HepG2 (cell line): ENCODE results near the gene SEMA3F. TPM values are rescaled to one million over a fixed set of nuclear protein-coding genes. Genes with fewer than 3 reads are reported as not detected.

ENCODE experiments used
- CTCF ChIP-seq: sonication (generic); formaldehyde crosslinking; IDR thresholded peaks from 2 replicates; pipeline ENCODE4 v1.5.0; 2020; ENCODE audit warnings: mild to moderate bottlenecking, missing genetic modification reagents, moderate library complexity
- EEA1 ChIP-seq: sonication (generic); formaldehyde crosslinking; IDR thresholded peaks from 2 replicates; pipeline ENCODE4 v1.5.1; 2020; ENCODE audit warnings: mild to moderate bottlenecking, missing genetic modification reagents, borderline replicate concordance
- EED ChIP-seq: sonication (generic); formaldehyde crosslinking; IDR thresholded peaks from 2 replicates; pipeline ENCODE4 v1.5.0; 2020; ENCODE audit warnings: mild to moderate bottlenecking, missing genetic modification reagents
- ESRRA ChIP-seq: sonication (generic); formaldehyde crosslinking; IDR thresholded peaks from 2 replicates; pipeline ENCODE4 v1.5.1; 2020; ENCODE audit warnings: mild to moderate bottlenecking, low read depth, missing genetic modification reagents
- HMGA1 ChIP-seq: sonication (generic); formaldehyde crosslinking; conservative IDR thresholded peaks from 2 replicates; pipeline ENCODE4 v1.4.0; 2020; ENCODE audit warnings: missing genetic modification reagents
- MIER3 ChIP-seq: IDR thresholded peaks from 2 replicates; pipeline ENCODE4 v1.6.1; 2016; ENCODE audit warnings: missing compliant biosample characterization, borderline replicate concordance
- NCOA5 ChIP-seq: sonication (generic); formaldehyde crosslinking; IDR thresholded peaks from 2 replicates; pipeline ENCODE4 v1.4.0; 2020; ENCODE audit warnings: missing genetic modification reagents
- PATZ1 ChIP-seq: sonication (generic); formaldehyde crosslinking; IDR thresholded peaks from 2 replicates; pipeline ENCODE4 v1.4.0; 2020; ENCODE audit warnings: missing genetic modification reagents
- PHF20 ChIP-seq: sonication (generic); formaldehyde crosslinking; IDR thresholded peaks from 2 replicates; pipeline ENCODE4 v1.5.0; 2020; ENCODE audit warnings: mild to moderate bottlenecking, missing genetic modification reagents
- PLRG1 ChIP-seq: fragments of 450-650 bp; conservative IDR thresholded peaks from 2 replicates; pipeline ENCODE4 v1.6.1; 2016
- SCMH1 ChIP-seq: sonication (generic); formaldehyde crosslinking; IDR thresholded peaks from 2 replicates; pipeline ENCODE4 v1.9.0; 2021; ENCODE audit warnings: missing genetic modification reagents, mild to moderate bottlenecking, borderline replicate concordance
- SETDB1 ChIP-seq: sonication (generic); formaldehyde crosslinking; IDR thresholded peaks from 2 replicates; pipeline ENCODE4 v1.5.1; 2020; ENCODE audit warnings: missing genetic modification reagents, mild to moderate bottlenecking, borderline replicate concordance
- SPEN ChIP-seq: sonication (generic); formaldehyde crosslinking; IDR thresholded peaks from 2 replicates; pipeline ENCODE4 v1.5.1; 2020; ENCODE audit warnings: low read depth, mild to moderate bottlenecking, missing genetic modification reagents
- ZFP91 ChIP-seq: sonication (generic); formaldehyde crosslinking; IDR thresholded peaks from 2 replicates; pipeline ENCODE4 v1.9.0; 2022; ENCODE audit warnings: missing genetic modification reagents, mild to moderate bottlenecking, borderline replicate concordance
- ZFX ChIP-seq: sonication (generic); formaldehyde crosslinking; IDR thresholded peaks from 2 replicates; pipeline ENCODE4 v1.4.0; 2020; ENCODE audit warnings: mild to moderate bottlenecking, low read depth, missing genetic modification reagents, moderate library complexity
- ZFY ChIP-seq: sonication (generic); formaldehyde crosslinking; IDR thresholded peaks from 2 replicates; pipeline ENCODE4 v1.4.0; 2020; ENCODE audit warnings: missing genetic modification reagents
- ZIK1 ChIP-seq: sonication (generic); formaldehyde crosslinking; IDR thresholded peaks from 2 replicates; pipeline ENCODE4 v1.5.0; 2020; ENCODE audit warnings: mild to moderate bottlenecking, low read depth, missing genetic modification reagents, borderline replicate concordance
- ZMYM2 ChIP-seq: sonication (generic); formaldehyde crosslinking; IDR thresholded peaks from 2 replicates; pipeline ENCODE4 v1.8.0; 2022; ENCODE audit warnings: mild to moderate bottlenecking, missing genetic modification reagents
- ZNF264 ChIP-seq: sonication (generic); formaldehyde crosslinking; IDR thresholded peaks from 2 replicates; pipeline ENCODE4 v1.4.0; 2020; ENCODE audit warnings: missing genetic modification reagents
- ZNF33A ChIP-seq: sonication (generic); formaldehyde crosslinking; IDR thresholded peaks from 2 replicates; pipeline ENCODE4 v1.5.1; 2020; ENCODE audit warnings: missing genetic modification reagents, mild to moderate bottlenecking, moderate library complexity, borderline replicate concordance
- ZNF569 ChIP-seq: sonication (generic); formaldehyde crosslinking; IDR thresholded peaks from 2 replicates; pipeline ENCODE4 v1.5.0; 2020; ENCODE audit warnings: mild to moderate bottlenecking, missing genetic modification reagents, moderate library complexity, borderline replicate concordance
- ZNF687 ChIP-seq: sonication (generic); formaldehyde crosslinking; IDR thresholded peaks from 2 replicates; pipeline ENCODE4 v1.5.1; 2020; ENCODE audit warnings: mild to moderate bottlenecking, missing genetic modification reagents, moderate library complexity
- polyA plus RNA-seq, 8 experiments: library from polyadenylated mRNA; depleted of rRNA in 3 of 8; stranded (reverse) in 7 of 8; unstranded in 1 of 8; fragments of >200 nt; fragmentation: Illumina TruSeq in 4 of 8; extraction: Trizol in 4 of 8; gene quantifications; 2 replicates each; pipeline versions ENCODE4 v1.2.1 to v1.2.3, GENCODE V29; 2011 to 2016; ENCODE audit warnings: low read depth in 4 of 8, missing spikeins in 1 of 8, mixed read lengths in 1 of 8; ENCODE audit not compliant: insufficient read depth in 1 of 8
- total RNA-seq, 5 experiments: library from RNA; depleted of rRNA; stranded (reverse); fragments of >200 nt; fragmentation: Illumina TruSeq; extraction: Trizol; gene quantifications; 2 replicates each; pipeline ENCODE4 v1.2.3, GENCODE V29; 2016; ENCODE audit warnings: low read depth in 1 of 5

Gene SEMA3F
- total and polyA plus RNA-seq, 2 of the 13 experiments (the other 11 are each of a cell fraction or from before 2014, with no cell fraction given) = 7.6 to 17.2 TPM

- TF ChIP-seq ZNF687 (CRISPR knock-in tag) = peak; percentile 69
- TF ChIP-seq ZNF569 = no peak
- TF ChIP-seq NCOA5 (CRISPR knock-in tag) = no peak
- no peak for TF ChIP-seq SCMH1 (CRISPR knock-in tag)
- TF ChIP-seq SETDB1 = no peak
- TF ChIP-seq EED (CRISPR knock-in tag) = no peak
- 0 out of 2 replicates have a peak, but pooled peaks have one; percentile 29 for TF ChIP-seq ESRRA (CRISPR knock-in tag)
- no peak for TF ChIP-seq ZMYM2 (CRISPR knock-in tag)
- no peak for TF ChIP-seq HMGA1 (CRISPR knock-in tag)
- no peak for TF ChIP-seq PATZ1 (CRISPR knock-in tag)
- no peak for TF ChIP-seq PLRG1
- no peak for TF ChIP-seq EEA1 (CRISPR knock-in tag)
- no peak for TF ChIP-seq MIER3
- peak; percentile 44 for TF ChIP-seq ZFY (CRISPR knock-in tag)
- 0 out of 2 replicates have a peak, but pooled peaks have one; percentile 7 for TF ChIP-seq SPEN (CRISPR knock-in tag)
- TF ChIP-seq ZNF264 (CRISPR knock-in tag) = no peak
- no peak for TF ChIP-seq ZNF33A (CRISPR knock-in tag)
- TF ChIP-seq ZFX (CRISPR knock-in tag) = peak; percentile 37; the same call in 1 of the 2 replicates
- TF ChIP-seq CTCF (CRISPR knock-in tag) = peak; percentile 39
- no peak for TF ChIP-seq PHF20 (CRISPR knock-in tag)
- TF ChIP-seq ZIK1 = no peak
- TF ChIP-seq ZFP91 = no peak
These were observed 57.4 kb downstream of the SEMA3F start (continued) for GRCh38 chr3:50212502-50212901.
